ENCODE measurements around the gene AGPAT2. TPM values are rescaled to one million over a fixed set of nuclear protein-coding genes. Genes with fewer than 3 reads are reported as not detected.
"Not testable (repeated sequence)": the region's sequence is repeated elsewhere in the genome, so short reads cannot be mapped to it uniquely, and the experiment has no call there.

The AGPAT2 gene
- total and polyA plus RNA-seq, 2 experiments from 2014 or later: 31.8 to 44.7 TPM

DNA sequence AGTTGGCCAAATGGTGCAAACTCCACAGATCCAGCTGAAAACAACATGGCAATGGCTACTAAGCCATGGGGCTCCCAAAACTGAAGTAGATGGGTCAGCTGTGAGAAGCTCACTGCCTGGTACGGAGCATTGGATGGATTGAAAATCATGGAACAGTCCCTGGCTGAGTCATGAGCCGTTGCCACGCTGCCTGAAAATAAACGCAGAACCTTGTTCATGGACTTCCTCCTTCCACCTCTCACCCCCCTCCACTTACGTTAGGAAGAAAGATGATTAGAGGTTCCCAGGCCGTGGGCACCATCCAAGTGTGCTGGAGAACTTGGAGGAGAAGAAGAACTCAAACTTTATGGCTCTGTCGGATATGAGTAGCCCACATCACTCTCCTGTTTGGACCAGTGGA is 18.3 kb upstream of the AGPAT2 start (continued):
- TF ChIP-seq, protein P1, sequence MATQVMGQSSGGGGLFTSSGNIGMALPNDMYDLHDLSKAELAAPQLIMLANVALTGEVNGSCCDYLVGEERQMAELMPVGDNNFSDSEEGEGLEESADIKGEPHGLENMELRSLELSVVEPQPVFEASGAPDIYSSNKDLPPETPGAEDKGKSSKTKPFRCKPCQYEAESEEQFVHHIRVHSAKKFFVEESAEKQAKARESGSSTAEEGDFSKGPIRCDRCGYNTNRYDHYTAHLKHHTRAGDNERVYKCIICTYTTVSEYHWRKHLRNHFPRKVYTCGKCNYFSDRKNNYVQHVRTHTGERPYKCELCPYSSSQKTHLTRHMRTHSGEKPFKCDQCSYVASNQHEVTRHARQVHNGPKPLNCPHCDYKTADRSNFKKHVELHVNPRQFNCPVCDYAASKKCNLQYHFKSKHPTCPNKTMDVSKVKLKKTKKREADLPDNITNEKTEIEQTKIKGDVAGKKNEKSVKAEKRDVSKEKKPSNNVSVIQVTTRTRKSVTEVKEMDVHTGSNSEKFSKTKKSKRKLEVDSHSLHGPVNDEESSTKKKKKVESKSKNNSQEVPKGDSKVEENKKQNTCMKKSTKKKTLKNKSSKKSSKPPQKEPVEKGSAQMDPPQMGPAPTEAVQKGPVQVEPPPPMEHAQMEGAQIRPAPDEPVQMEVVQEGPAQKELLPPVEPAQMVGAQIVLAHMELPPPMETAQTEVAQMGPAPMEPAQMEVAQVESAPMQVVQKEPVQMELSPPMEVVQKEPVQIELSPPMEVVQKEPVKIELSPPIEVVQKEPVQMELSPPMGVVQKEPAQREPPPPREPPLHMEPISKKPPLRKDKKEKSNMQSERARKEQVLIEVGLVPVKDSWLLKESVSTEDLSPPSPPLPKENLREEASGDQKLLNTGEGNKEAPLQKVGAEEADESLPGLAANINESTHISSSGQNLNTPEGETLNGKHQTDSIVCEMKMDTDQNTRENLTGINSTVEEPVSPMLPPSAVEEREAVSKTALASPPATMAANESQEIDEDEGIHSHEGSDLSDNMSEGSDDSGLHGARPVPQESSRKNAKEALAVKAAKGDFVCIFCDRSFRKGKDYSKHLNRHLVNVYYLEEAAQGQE (IDR thresholded peaks at IDR 0.05; ENCODE audit: unreplicated experiment): no peak
- TF ChIP-seq JUNB (IDR thresholded peaks at IDR 0.05; ENCODE audit: unreplicated experiment): no peak

DNA sequence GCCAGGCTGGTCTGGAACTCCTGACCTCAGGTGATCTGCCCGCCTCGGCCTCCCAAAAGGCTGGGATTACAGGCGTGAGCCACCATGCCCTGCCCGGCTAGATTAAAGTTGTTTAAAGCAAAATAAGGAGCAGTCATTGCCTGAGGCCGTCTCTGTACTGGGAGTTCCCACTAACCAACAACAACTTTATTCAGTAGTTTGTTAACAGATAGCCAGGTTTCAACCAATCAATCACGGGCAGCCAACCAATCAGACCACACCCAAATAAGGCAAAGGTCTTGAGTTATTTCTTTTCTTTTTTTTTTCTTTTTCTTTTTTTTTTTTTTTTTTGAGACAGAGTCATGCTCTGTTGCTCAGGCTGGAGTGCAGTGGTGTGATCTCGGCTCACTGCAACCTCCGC is 17.5 kb upstream of the AGPAT2 start:
- not testable (repeated sequence) for H3K27ac ChIP-seq (ENCODE audit: low read depth); H3K27me3 ChIP-seq (ENCODE audit: insufficient read depth); DNase-seq (ENCODE audit: low spot score); H3K79me2 ChIP-seq (replicated peaks; ENCODE audit: insufficient read depth); H3K4me3 Mint-ChIP-seq; H3K4me2 ChIP-seq; H3K36me3 Mint-ChIP-seq (ENCODE audit: low read depth); H2AFZ ChIP-seq; H3K9me3 Mint-ChIP-seq; H3K27ac Mint-ChIP-seq; ATAC-seq; H3F3A ChIP-seq (replicated peaks; ENCODE audit: low read depth); H3K4me1 Mint-ChIP-seq; H3K9me2 ChIP-seq (ENCODE audit: insufficient read depth); H3K4me3 ChIP-seq; H3K4me1 ChIP-seq (ENCODE audit: insufficient read depth); H3K36me3 ChIP-seq (ENCODE audit: insufficient read depth); H4K20me1 ChIP-seq (replicated peaks; ENCODE audit: insufficient read depth)
- H3K27me3 Mint-ChIP-seq (ENCODE audit: insufficient read depth, low read depth, poor library complexity): peaks cover 13% of the 10 kb centered on the region

DNA sequence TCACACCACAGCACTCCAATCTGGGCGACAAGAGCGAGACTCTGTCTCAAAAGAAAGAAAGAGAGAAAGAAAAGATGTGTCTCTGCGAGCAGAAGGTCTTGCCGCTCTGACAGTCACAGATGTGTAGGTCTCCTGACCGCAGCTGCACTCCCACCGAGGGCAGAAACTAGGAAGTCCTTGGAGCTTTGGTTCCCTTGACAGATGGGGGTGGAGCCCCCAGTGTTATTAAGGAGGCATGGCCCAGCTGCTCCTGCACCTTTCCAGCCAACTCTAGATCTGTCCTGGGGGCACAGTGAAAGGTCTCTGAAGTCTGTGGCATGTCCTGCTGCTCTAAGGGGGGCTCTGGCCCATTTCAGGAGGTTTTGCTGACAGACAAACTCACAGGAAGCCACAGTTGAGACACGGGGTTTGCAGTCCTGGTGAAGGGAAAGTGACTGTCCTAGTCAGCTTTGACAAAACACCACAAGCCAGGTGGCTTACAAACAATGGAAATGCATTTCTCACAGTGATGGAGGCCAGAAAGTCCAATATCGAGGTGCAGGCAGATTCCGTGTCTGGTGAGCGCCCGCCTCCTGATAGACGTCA is 16.1 kb upstream of the AGPAT2 start:
- peaks cover 10% of the 10 kb centered on the region for H3K4me1 Mint-ChIP-seq
- no peak overlapping the region for H3K27ac Mint-ChIP-seq
- Histone ChIP-seq H3K36me3 (ENCODE audit: insufficient read depth) (no peaks in the 10 kb centered on the region), H4K20me1 (replicated peaks; ENCODE audit: insufficient read depth) (no peaks in the 10 kb centered on the region), H3K27ac (ENCODE audit: low read depth) (no peak overlapping the region), H3K9me2 (ENCODE audit: insufficient read depth) (no peaks in the 10 kb centered on the region), H3K4me2 (no peak overlapping the region), H2AFZ (no peak overlapping the region), H3K4me3 (no peak overlapping the region), H3F3A (replicated peaks; ENCODE audit: low read depth) (no peaks in the 10 kb centered on the region), H3K27me3 (ENCODE audit: insufficient read depth) (no peaks in the 10 kb centered on the region), H3K79me2 (replicated peaks; ENCODE audit: insufficient read depth) (no peaks in the 10 kb centered on the region), H3K4me1 (ENCODE audit: insufficient read depth) (no peaks in the 10 kb centered on the region; the same call in 1 of the 2 replicates)
- peaks cover 16% of the 10 kb centered on the region for H3K27me3 Mint-ChIP-seq (ENCODE audit: insufficient read depth, low read depth, poor library complexity)
- no peaks in the 10 kb centered on the region for H3K9me3 Mint-ChIP-seq
- no peak overlapping the region for H3K4me3 Mint-ChIP-seq
- H3K36me3 Mint-ChIP-seq (ENCODE audit: low read depth): no peaks in the 10 kb centered on the region
- ATAC-seq: no peak
- no peak for DNase-seq (ENCODE audit: low spot score)
- TF ChIP-seq, protein P2, sequence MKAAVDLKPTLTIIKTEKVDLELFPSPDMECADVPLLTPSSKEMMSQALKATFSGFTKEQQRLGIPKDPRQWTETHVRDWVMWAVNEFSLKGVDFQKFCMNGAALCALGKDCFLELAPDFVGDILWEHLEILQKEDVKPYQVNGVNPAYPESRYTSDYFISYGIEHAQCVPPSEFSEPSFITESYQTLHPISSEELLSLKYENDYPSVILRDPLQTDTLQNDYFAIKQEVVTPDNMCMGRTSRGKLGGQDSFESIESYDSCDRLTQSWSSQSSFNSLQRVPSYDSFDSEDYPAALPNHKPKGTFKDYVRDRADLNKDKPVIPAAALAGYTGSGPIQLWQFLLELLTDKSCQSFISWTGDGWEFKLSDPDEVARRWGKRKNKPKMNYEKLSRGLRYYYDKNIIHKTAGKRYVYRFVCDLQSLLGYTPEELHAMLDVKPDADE (IDR thresholded peaks at IDR 0.05): no peak
- TF ChIP-seq CREB1 (CRISPR knock-in tag; IDR thresholded peaks at IDR 0.05; ENCODE audit: low read depth) (no peak), JUNB (IDR thresholded peaks at IDR 0.05; ENCODE audit: unreplicated experiment) (no peak), POLR2AphosphoS5 (IDR thresholded peaks at IDR 0.05; ENCODE audit: low read depth) (no peak), NANOG (IDR thresholded peaks at IDR 0.05; ENCODE audit: borderline replicate concordance) (no peak), EZH2 (IDR thresholded peaks at IDR 0.05; ENCODE audit: low read depth, unreplicated experiment) (no peak), EZH2phosphoT487 (IDR thresholded peaks at IDR 0.05; ENCODE audit: unreplicated experiment) (no peak), STAT1 (IDR thresholded peaks at IDR 0.05; ENCODE audit: unreplicated experiment) (no peak), ZNF331 (CRISPR knock-in tag; IDR thresholded peaks at IDR 0.05; ENCODE audit: low read depth) (no peak)
- TF ChIP-seq, protein P1 (IDR thresholded peaks at IDR 0.05; ENCODE audit: unreplicated experiment): no peak
- TF ChIP-seq, protein P3, sequence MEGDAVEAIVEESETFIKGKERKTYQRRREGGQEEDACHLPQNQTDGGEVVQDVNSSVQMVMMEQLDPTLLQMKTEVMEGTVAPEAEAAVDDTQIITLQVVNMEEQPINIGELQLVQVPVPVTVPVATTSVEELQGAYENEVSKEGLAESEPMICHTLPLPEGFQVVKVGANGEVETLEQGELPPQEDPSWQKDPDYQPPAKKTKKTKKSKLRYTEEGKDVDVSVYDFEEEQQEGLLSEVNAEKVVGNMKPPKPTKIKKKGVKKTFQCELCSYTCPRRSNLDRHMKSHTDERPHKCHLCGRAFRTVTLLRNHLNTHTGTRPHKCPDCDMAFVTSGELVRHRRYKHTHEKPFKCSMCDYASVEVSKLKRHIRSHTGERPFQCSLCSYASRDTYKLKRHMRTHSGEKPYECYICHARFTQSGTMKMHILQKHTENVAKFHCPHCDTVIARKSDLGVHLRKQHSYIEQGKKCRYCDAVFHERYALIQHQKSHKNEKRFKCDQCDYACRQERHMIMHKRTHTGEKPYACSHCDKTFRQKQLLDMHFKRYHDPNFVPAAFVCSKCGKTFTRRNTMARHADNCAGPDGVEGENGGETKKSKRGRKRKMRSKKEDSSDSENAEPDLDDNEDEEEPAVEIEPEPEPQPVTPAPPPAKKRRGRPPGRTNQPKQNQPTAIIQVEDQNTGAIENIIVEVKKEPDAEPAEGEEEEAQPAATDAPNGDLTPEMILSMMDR (conservative IDR thresholded peaks at IDR 0.05; ENCODE audit: low read depth in 2 of 2): no peak
